IMR-90 (cell line): ENCODE measurements around the gene ZSCAN5A. TPM values are rescaled to one million over a fixed set of nuclear protein-coding genes. Genes with fewer than 3 reads are reported as not detected.
A peak's percentile ranks its signal among the peaks of the same experiment; 100 is the strongest.

Experiments used
- ATAC-seq: fragments of 200-7000 bp; cut with Tn5 transposase; 2 replicates; pipeline ENCODE4 v1.9.1; 2020; ENCODE audit warnings: low read depth, mild to moderate bottlenecking, moderate library complexity
- BruUV-seq: library from RNA; stranded (reverse); fragments of 400-500 nt; replicated peaks from 2 replicates; lab custom pipeline; 2021; lab: Mats Ljungman, UMichigan
- CTCF ChIA-PET: fragments of 300-600 bp; formaldehyde crosslinking; extraction: SDS; loops from one replicate; lab custom pipeline; 2021; ENCODE audit warnings: antibody characterized with exemption; lab: Yijun Ruan, JAX
- POLR2A ChIA-PET: fragments of 300-600 bp; sonication (Branson Sonifier 250); formaldehyde crosslinking; loops from one replicate; lab custom pipeline; 2022; ENCODE audit warnings: antibody characterized with exemption; ENCODE audit not compliant: unreplicated experiment; lab: Charles Lee
- DNase-seq: peaks from one replicate; pipeline ENCODE4 v3.0.0; 2013
- H2AFZ ChIP-seq: replicated peaks from 2 replicates; pipeline ENCODE3; 2013; ENCODE audit warnings: low read length, mild to moderate bottlenecking; ENCODE audit not compliant: poor library complexity
- H2AK5ac ChIP-seq: 2 replicates; pipeline ENCODE4 v1.6.1; 2013; ENCODE audit warnings: low read depth, low read length, inconsistent platforms
- H2AK9ac ChIP-seq: replicated peaks from 2 replicates; pipeline ENCODE3; 2013; ENCODE audit warnings: mild to moderate bottlenecking, low read depth, low read length, moderate library complexity; ENCODE audit not compliant: poor library complexity
- H2BK120ac ChIP-seq: 2 replicates; pipeline ENCODE4 v1.6.1; 2013; ENCODE audit warnings: low read depth, low read length, inconsistent platforms
- H2BK15ac ChIP-seq: 3 replicates; pipeline ENCODE4 v1.6.1; 2013; ENCODE audit warnings: low read depth, low read length, inconsistent platforms
- H2BK20ac ChIP-seq: 2 replicates; pipeline ENCODE4 v1.6.1; 2013; ENCODE audit warnings: low read depth, mild to moderate bottlenecking, inconsistent platforms, low read length, moderate library complexity
- H2BK5ac ChIP-seq: 2 replicates; pipeline ENCODE4 v1.6.1; 2013; ENCODE audit warnings: mild to moderate bottlenecking, low read depth, low read length, inconsistent platforms; ENCODE audit not compliant: poor library complexity, severe bottlenecking
- H3K14ac ChIP-seq: replicated peaks from 2 replicates; pipeline ENCODE4 v1.6.1; 2013; ENCODE audit warnings: low read depth, low read length, inconsistent platforms
- H3K18ac ChIP-seq: 2 replicates; pipeline ENCODE4 v1.6.1; 2013; ENCODE audit warnings: low read depth, low read length, control low read depth
- H3K23ac ChIP-seq: 2 replicates; pipeline ENCODE4 v1.6.1; 2013; ENCODE audit warnings: low read depth, low read length, inconsistent platforms
- H3K27ac ChIP-seq: 2 replicates; pipeline ENCODE4 v1.5.1; 2013; ENCODE audit warnings: mild to moderate bottlenecking, control low read depth, low read length; ENCODE audit not compliant: insufficient read depth
- H3K27me3 ChIP-seq: 2 replicates; pipeline ENCODE4 v1.6.1; 2013; ENCODE audit warnings: low read length; ENCODE audit not compliant: control insufficient read depth, insufficient read depth
- H3K36me3 ChIP-seq: 2 replicates; pipeline ENCODE4 v1.6.1; 2013; ENCODE audit warnings: low read length, mixed read lengths; ENCODE audit not compliant: control insufficient read depth, insufficient read depth
- H3K4ac ChIP-seq: 2 replicates; pipeline ENCODE4 v1.6.1; 2013; ENCODE audit warnings: low read depth, low read length, inconsistent platforms
- H3K4me1 ChIP-seq: 2 replicates; pipeline ENCODE4 v1.6.1; 2013; ENCODE audit warnings: low read length, mixed read lengths; ENCODE audit not compliant: control insufficient read depth, insufficient read depth
- H3K4me2 ChIP-seq: 2 replicates; pipeline ENCODE4 v1.6.1; 2013; ENCODE audit warnings: low read depth, mild to moderate bottlenecking, control low read depth, low read length, moderate library complexity
- H3K4me3 ChIP-seq: 2 replicates; pipeline ENCODE4 v1.5.1; 2013; ENCODE audit warnings: low read depth, mild to moderate bottlenecking, control low read depth, low read length, moderate library complexity; ENCODE audit not compliant: insufficient read depth
- H3K56ac ChIP-seq: 2 replicates; pipeline ENCODE4 v1.6.1; 2013; ENCODE audit warnings: low read length, inconsistent platforms; ENCODE audit not compliant: insufficient read depth; ENCODE audit errors: extremely low read depth
- H3K79me1 ChIP-seq, 2 experiments: 2 replicates each; pipeline ENCODE4 v1.6.1; 2013; ENCODE audit warnings: low read length in 2 of 2, inconsistent platforms in 1 of 2, low read depth in 1 of 2
- H3K9ac ChIP-seq: 2 replicates; pipeline ENCODE4 v1.6.1; 2013; ENCODE audit warnings: low read depth, low read length, control low read depth
- H3K9me1 ChIP-seq: 2 replicates; pipeline ENCODE4 v1.6.1; 2013; ENCODE audit warnings: low read length, inconsistent platforms; ENCODE audit not compliant: insufficient read depth
- H3K9me3 ChIP-seq: 2 replicates; pipeline ENCODE4 v1.6.1; 2013; ENCODE audit warnings: low read length; ENCODE audit not compliant: control insufficient read depth, insufficient read depth
- H4K20me1 ChIP-seq: 2 replicates; pipeline ENCODE4 v1.6.1; 2013; ENCODE audit warnings: low read length, inconsistent platforms; ENCODE audit not compliant: insufficient read depth
- H4K5ac ChIP-seq: 2 replicates; pipeline ENCODE4 v1.6.1; 2013; ENCODE audit warnings: mild to moderate bottlenecking, low read depth, low read length, control low read depth
- H4K8ac ChIP-seq, 2 experiments: 2 replicates each; pipeline ENCODE4 v1.6.1; 2013; ENCODE audit warnings: low read depth in 2 of 2, low read length in 2 of 2, control low read depth in 1 of 2, inconsistent platforms in 1 of 2
- H4K91ac ChIP-seq: 2 replicates; pipeline ENCODE4 v1.6.1; 2013; ENCODE audit warnings: low read depth, low read length, inconsistent platforms; ENCODE audit not compliant: insufficient read depth
- CTCF ChIP-seq: conservative IDR thresholded peaks from 2 replicates; pipeline ENCODE4 v1.5.1; 2012; ENCODE audit warnings: mild to moderate bottlenecking, low read depth, low read length, improper control_type of control experiment
- MAZ ChIP-seq: IDR thresholded peaks from 2 replicates; pipeline ENCODE4 v1.6.1; 2012; ENCODE audit warnings: low read depth, mild to moderate bottlenecking, low read length, improper control_type of control experiment, moderate library complexity, borderline replicate concordance
- MXI1 ChIP-seq: IDR thresholded peaks from 2 replicates; pipeline ENCODE4 v1.6.1; 2012; ENCODE audit warnings: low read depth, mild to moderate bottlenecking, low read length, moderate library complexity, borderline replicate concordance
- RAD21 ChIP-seq: IDR thresholded peaks from 2 replicates; pipeline ENCODE4 v1.6.1; 2012; ENCODE audit warnings: low read length, improper control_type of control experiment
- SMC3 ChIP-seq: fragments of 150-350 bp; IDR thresholded peaks from 2 replicates; pipeline ENCODE4 v1.6.1; 2016; ENCODE audit warnings: low read depth, mild to moderate bottlenecking, antibody characterized with exemption, low read length, moderate library complexity
- USF2 ChIP-seq: fragments of 150-350 bp; IDR thresholded peaks from 2 replicates; pipeline ENCODE4 v1.6.1; 2017; ENCODE audit warnings: mild to moderate bottlenecking, antibody characterized with exemption, low read length, low read depth
- WGBS, 2 experiments: methylation state at CpG; one replicate each; pipeline versions ENCODE4 v1.1.5 to v1.1.7; 2013; ENCODE audit warnings: missing lambda C conversion rate in 2 of 2; ENCODE audit not compliant: insufficient read length in 1 of 2; ENCODE audit errors: extremely low coverage in 2 of 2; 5-methylcytosine and 5-hydroxymethylcytosine counted together
- dilution Hi-C: fragments of 300-500 bp; cut with HindIII; formaldehyde crosslinking; loops from one replicate; pipeline ENCODE4 v1.14.3; 2018; ENCODE audit warnings: low sequenced_read_pairs; ENCODE audit not compliant: unreplicated experiment
- in situ Hi-C: fragments of 300-500 bp; cut with MboI; formaldehyde crosslinking; loops from 3 replicates; pipeline ENCODE4 v1.14.3; 2019; ENCODE audit warnings: low sequenced_read_pairs, inconsistent platforms, mixed read lengths
- intact Hi-C: fragments of 100-400 bp; cut with micrococcal nuclease; formaldehyde crosslinking; loops from 2 replicates; pipeline ENCODE4 v1.10.0; 2022
- polyA plus RNA-seq, 3 experiments: library from polyadenylated mRNA; depleted of rRNA; stranded (reverse); fragments of >200 nt; gene quantifications; 2 replicates each; pipeline ENCODE4 v1.2.3, GENCODE V29; 2012; ENCODE audit warnings: low replicate concordance in 1 of 3
- total RNA-seq: library from RNA; depleted of rRNA; stranded (reverse); fragments of >200 nt; gene quantifications from 2 replicates; pipeline ENCODE4 v1.2.3, GENCODE V29; 2012

ZSCAN5A gene
- total and polyA plus RNA-seq, 2 of the 4 experiments (the other 2 are of a cell fraction): 4.3 to 5.0 TPM

- ATAC-seq (peak; percentile 97), DNase-seq (peak; percentile 65)
- H2BK120ac ChIP-seq: no peak overlapping the region
- no peaks in the 10 kb centered on the region for H3K36me3 ChIP-seq
- no peaks in the 10 kb centered on the region for H3K79me1 ChIP-seq
- no peaks in the 10 kb centered on the region for H3K27me3 ChIP-seq
- no peaks in the 10 kb centered on the region; the same call in 1 of the 2 replicates for H3K9me3 ChIP-seq
- no peak overlapping the region for H2BK15ac ChIP-seq
- TF ChIP-seq MXI1: no peak
- no peak for TF ChIP-seq MAZ
- TF ChIP-seq RAD21: peak; percentile 58
- TF ChIP-seq CTCF: peak; percentile 74
- TF ChIP-seq SMC3: peak; percentile 50
- TF ChIP-seq USF2: no peak
- no peak overlapping the region for H3K27ac ChIP-seq
- H2AK9ac ChIP-seq: peak overlapping the region; percentile 9
- in situ Hi-C loops (loop anchor here (10.0 kb wide), 1 partner anchor 178 kb away; no protein-coding TSS in a partner anchor), dilution Hi-C loops (no loop called here), intact Hi-C loops (loop anchor here (1.0 to 2.0 kb wide), 3 partner anchors 80 to 176 kb away; no protein-coding TSS in a partner anchor)
- no peak overlapping the region for H3K9ac ChIP-seq
- ChIA-PET CTCF (interaction anchor here (0.6 to 4.9 kb wide), 17 partner anchors 8 to 601 kb away, joined by 3 to 45 read pairs (median 5); no protein-coding TSS in a partner anchor), POLR2A (interaction anchor here (0.6 kb wide), 1 partner anchor 123 kb away, joined by 4 read pairs; no protein-coding TSS in a partner anchor)
- H3K4me2 ChIP-seq: no peak overlapping the region
- H3K23ac ChIP-seq: no peak overlapping the region
- no peaks in the 10 kb centered on the region for H3K4me1 ChIP-seq
- no peaks in the 10 kb centered on the region for H3K9me1 ChIP-seq
- H4K91ac ChIP-seq: no peak overlapping the region
- H2AFZ ChIP-seq: peak overlapping the region; percentile 89
- no peak overlapping the region for H3K14ac ChIP-seq
- no peak overlapping the region for H3K56ac ChIP-seq
- no peak overlapping the region for H2BK5ac ChIP-seq
- no peak overlapping the region for H3K4ac ChIP-seq
- no peak overlapping the region for H2BK20ac ChIP-seq
- no peak overlapping the region for H3K4me3 ChIP-seq
- H3K18ac ChIP-seq: no peak overlapping the region
- H4K8ac ChIP-seq: peak overlapping the region; percentile 69 to 90
- H4K20me1 ChIP-seq: no peaks in the 10 kb centered on the region
- no TSS peak for BruUV-seq
- H4K5ac ChIP-seq: peak overlapping the region; percentile 40
- H2AK5ac ChIP-seq: no peak overlapping the region
- 30% methylated on average over 2 of the region's 10 CpGs; no CpG with 5 or more reads in 1 of the 2 experiments for WGBS, 2 experiments
These were observed 61.8 kb downstream of the ZSCAN5A start for GRCh38 chr19:56252699-56253422.
